Measurements from ENCODE around the gene PHPT1. TPM values are rescaled to one million over a fixed set of nuclear protein-coding genes. Genes with fewer than 3 reads are reported as not detected.
A peak's percentile ranks its signal among the peaks of the same experiment; 100 is the strongest.
"Not testable (repeated sequence)": the region's sequence is repeated elsewhere in the genome, so short reads cannot be mapped to it uniquely, and the experiment has no call there.

Gene PHPT1
- total RNA-seq, 2 donors from 2014 or later, result 140 to 154 TPM

DNA sequence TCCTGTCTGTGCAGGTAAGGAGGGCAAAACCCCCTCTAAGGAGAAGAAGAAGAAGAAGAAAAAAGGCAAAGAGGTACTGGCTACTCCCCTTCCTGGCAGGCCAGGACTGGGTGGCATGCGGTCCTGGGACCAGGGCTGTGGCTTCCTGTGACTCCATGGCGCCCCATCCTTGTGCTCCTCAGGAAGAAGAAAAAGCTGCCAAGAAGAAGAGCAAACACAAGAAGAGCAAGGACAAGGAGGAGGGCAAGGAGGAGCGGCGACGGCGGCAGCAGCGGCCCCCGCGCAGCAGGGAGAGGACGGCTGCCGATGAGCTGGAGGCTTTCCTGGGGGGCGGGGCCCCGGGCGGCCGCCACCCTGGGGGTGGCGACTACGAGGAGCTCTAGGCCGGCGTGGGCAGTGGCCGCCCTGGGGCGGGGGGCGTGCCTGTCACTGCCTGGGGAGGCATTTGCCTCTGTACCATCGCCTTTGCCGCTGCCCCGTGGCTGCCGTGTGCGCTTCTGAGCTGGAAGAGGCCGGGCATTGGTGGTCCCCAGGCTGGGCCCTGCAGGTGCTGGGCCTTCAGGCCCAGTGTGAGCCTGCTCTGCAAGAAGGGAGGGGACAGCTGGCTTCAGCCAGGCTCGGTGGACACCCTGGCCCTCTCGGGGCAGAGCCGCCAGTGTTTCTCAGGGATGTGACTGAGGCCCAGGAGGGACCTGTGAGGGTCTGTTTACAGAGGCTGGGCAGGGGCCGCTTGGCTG, 8.9 kb upstream of the PHPT1 start:
- Histone ChIP-seq H3K4me1 (peaks cover 0 to 44% of the 10 kb centered on the region in 2 donors), H3K36me3 (peaks cover 19% of the 10 kb centered on the region), H3K27me3 (no peaks in the 10 kb centered on the region), H3K27ac (no peak overlapping the region), H3K9me3 (no peaks in the 10 kb centered on the region), H3K4me3 (no peak overlapping the region)
- no peak for DNase-seq (ENCODE audit: low spot score)
- TF ChIP-seq CTCF (IDR thresholded peaks at IDR 0.05), result no peak

- Histone ChIP-seq H3K4me3 (no peak overlapping the region), H3K36me3 (peaks cover 13% of the 10 kb centered on the region), H3K27ac (peak overlapping the region in 1 of 2 donors; percentile 87), H3K9me3 (no peaks in the 10 kb centered on the region), H3K27me3 (no peaks in the 10 kb centered on the region), H3K4me1 (peaks cover 0 to 44% of the 10 kb centered on the region in 2 donors)
- no peak for TF ChIP-seq CTCF (IDR thresholded peaks at IDR 0.05)
- DNase-seq (ENCODE audit: low spot score), result no peak
Measured at GRCh38 chr9:136840877-136841645, 8.1 kb upstream of the PHPT1 start.

DNA sequence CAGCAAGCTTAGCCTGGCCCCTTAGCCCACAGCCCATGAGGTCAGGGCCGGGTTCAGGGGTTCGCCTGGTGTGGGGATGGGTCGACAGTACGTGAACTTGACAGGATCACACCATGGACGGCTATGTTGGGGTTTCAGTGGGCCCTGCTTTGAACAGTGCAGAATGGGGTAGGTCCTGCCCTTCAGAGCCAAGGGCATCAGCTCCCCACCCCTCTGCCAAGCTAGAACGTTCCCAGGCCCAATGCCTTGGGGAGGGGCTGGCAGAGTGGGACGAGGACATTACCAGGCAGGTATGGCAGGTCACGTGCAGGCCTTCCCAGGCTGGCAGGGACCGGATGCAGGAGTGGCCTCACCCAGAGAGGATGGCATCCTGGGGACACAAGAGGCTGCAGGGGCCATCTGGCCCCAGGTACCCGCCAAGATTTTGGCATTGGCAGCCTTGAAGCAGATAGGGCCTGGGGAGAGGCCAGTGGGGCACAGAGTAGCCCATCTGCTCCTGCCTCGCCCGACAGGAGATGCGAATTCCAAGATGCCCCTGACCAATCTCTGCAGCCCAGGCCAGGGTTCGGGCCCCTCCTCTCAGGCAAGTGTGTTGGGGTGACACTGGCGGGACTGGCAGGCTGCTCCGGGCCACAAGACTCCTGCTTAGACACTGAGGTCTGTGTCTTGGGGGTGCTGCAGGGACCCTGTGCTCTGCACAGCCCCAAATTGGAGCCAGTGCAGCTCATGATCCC, 7.4 kb upstream of the PHPT1 start:
- Histone ChIP-seq H3K4me3 (peak overlapping the region in 1 of 2 donors; percentile 54), H3K4me1 (peaks cover 0 to 50% of the 10 kb centered on the region in 2 donors), H3K27ac (peak overlapping the region in 1 of 2 donors; percentile 87)
- H3K36me3 ChIP-seq; DNase-seq (ENCODE audit: low spot score); H3K9me3 ChIP-seq; H3K27me3 ChIP-seq: not testable (repeated sequence)

GRCh38 chr9:136842380-136842948, 6.7 kb upstream of the PHPT1 start, which contains the start of gene AJM1:
TSS of gene AJM1 (plus strand) at chr9:136842478. CDS start at chr9:136844415, 1,937 bp downstream.
- not testable (repeated sequence) for H3K27me3 ChIP-seq, H3K9me3 ChIP-seq, H3K36me3 ChIP-seq
- H3K4me1 ChIP-seq, result peaks cover 0 to 56% of the 10 kb centered on the region in 2 donors
- DNase-seq (ENCODE audit: low spot score), result peak; percentile 74
- peak; percentile 86 to 94 for TF ChIP-seq CTCF (IDR thresholded peaks at IDR 0.05)
- peak within 1 kb of the TSS; percentile 81 to 87 for H3K27ac ChIP-seq
- peak within 1 kb of the TSS; percentile 54 to 55 for H3K4me3 ChIP-seq

GRCh38 chr9:136843159-136843800, 5.9 kb upstream of the PHPT1 start:
- H3K27ac ChIP-seq, result peak overlapping the region; percentile 81 to 87
- H3K4me1 ChIP-seq, result peaks cover 0 to 64% of the 10 kb centered on the region in 2 donors
- H3K4me3 ChIP-seq, result peak overlapping the region in 1 of 2 donors; percentile 54
- not testable (repeated sequence) for DNase-seq (ENCODE audit: low spot score); H3K27me3 ChIP-seq; H3K36me3 ChIP-seq; H3K9me3 ChIP-seq

All from right atrium auricular region (tissue), 2 donors.